Common myeloid progenitor, CD34-positive (primary cell): Measurements from ENCODE around the gene SHROOM4.

Experiments
- CTCF ChIA-PET: fragments of 350-600 bp; sonication (Branson Sonifier 250); formaldehyde crosslinking; loops from one replicate; lab custom pipeline; 2021; ENCODE audit warnings: antibody characterized with exemption; lab: Charles Lee
- POLR2A ChIA-PET: fragments of 350-600 bp; sonication (Branson Sonifier 250); formaldehyde crosslinking; loops from one replicate; lab custom pipeline; 2021; ENCODE audit warnings: antibody characterized with exemption; lab: Charles Lee
- DNase-seq, 3 donors: peaks; one replicate each; pipeline versions ENCODE4 v3.0.0 to v3.0.0-alpha.2; 2013
- H3K27ac ChIP-seq, 2 experiments: 1 replicate in 1 of 2; 2 replicates in 1 of 2; pipeline ENCODE4 v1.7.0; 2013; ENCODE audit warnings: inconsistent platforms in 2 of 2, low read length in 2 of 2, mild to moderate bottlenecking in 2 of 2, low read depth in 1 of 2, moderate library complexity in 1 of 2; ENCODE audit not compliant: severe bottlenecking in 2 of 2, insufficient read depth in 1 of 2, poor library complexity in 1 of 2
- H3K27me3 ChIP-seq, 5 experiments: replicated peaks in 2 of 5; 1 replicate in 3 of 5; 2 replicates in 2 of 5; pipeline versions ENCODE4 v1.6.1 to v1.7.0; 2013; ENCODE audit warnings: low read length in 4 of 5, mild to moderate bottlenecking in 2 of 5, moderate library complexity in 2 of 5, inconsistent platforms in 1 of 5; ENCODE audit not compliant: insufficient read depth in 5 of 5, control insufficient read depth in 4 of 5
- H3K36me3 ChIP-seq, 4 experiments: 1 replicate in 2 of 4; 2 replicates in 2 of 4; pipeline versions ENCODE4 v1.6.1 to v1.7.0; 2013; ENCODE audit warnings: low read length in 3 of 4, control low read depth in 1 of 4, mild to moderate bottlenecking in 1 of 4; ENCODE audit not compliant: control insufficient read depth in 4 of 4, insufficient read depth in 4 of 4
- H3K4me1 ChIP-seq, 4 experiments: 1 replicate in 3 of 4; 2 replicates in 1 of 4; pipeline versions ENCODE4 v1.6.1 to v1.7.1; 2013; ENCODE audit warnings: low read length in 3 of 4, mild to moderate bottlenecking in 3 of 4, control low read depth in 1 of 4, inconsistent platforms in 1 of 4, moderate library complexity in 1 of 4; ENCODE audit not compliant: control insufficient read depth in 4 of 4, insufficient read depth in 4 of 4; ENCODE audit errors: control extremely low read depth in 1 of 4
- H3K4me3 ChIP-seq, 7 experiments: 1 replicate in 4 of 7; 2 replicates in 3 of 7; pipeline versions ENCODE4 v1.5.1 to v1.7.0; 2013; ENCODE audit warnings: mild to moderate bottlenecking in 7 of 7, low read length in 6 of 7, moderate library complexity in 6 of 7, inconsistent platforms in 2 of 7, low read depth in 2 of 7, control low read depth in 1 of 7; ENCODE audit not compliant: insufficient read depth in 4 of 7, control insufficient read depth in 1 of 7; ENCODE audit errors: extremely low read depth in 1 of 7
- H3K9me3 ChIP-seq, 5 experiments: 1 replicate in 4 of 5; 2 replicates in 1 of 5; pipeline versions ENCODE4 v1.6.1 to v1.7.1; 2013; ENCODE audit warnings: low read length in 4 of 5, mild to moderate bottlenecking in 2 of 5, inconsistent platforms in 1 of 5, low read depth in 1 of 5, moderate library complexity in 1 of 5; ENCODE audit not compliant: control insufficient read depth in 4 of 5, insufficient read depth in 2 of 5; ENCODE audit errors: control extremely low read depth in 1 of 5
- WGBS: methylation state at CpG from one replicate; pipeline ENCODE4 v1.1.5; 2013; ENCODE audit not compliant: insufficient coverage; 5-methylcytosine and 5-hydroxymethylcytosine counted together

Gene SHROOM4

DNA sequence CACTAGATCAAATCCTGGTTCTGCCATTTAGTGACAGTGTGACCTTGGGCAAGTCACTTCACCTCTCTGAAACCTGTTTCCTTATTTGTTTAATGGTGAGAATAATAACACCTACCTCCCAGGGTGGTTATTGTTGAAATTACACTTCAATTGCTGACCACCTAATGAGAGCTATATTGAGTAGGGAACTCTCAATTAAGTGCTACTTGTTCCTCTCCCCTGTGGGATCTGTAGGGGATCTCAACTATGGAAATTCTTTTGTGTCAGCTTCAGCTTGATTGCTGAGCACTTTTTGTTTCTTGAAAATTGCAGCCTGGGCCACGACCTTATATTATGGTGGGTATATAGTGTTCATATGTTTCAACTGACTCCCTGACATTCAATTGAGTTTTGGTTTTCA is 102.1 kb downstream of the SHROOM4 start:
- H3K9me3 ChIP-seq, result no peaks in the 10 kb centered on the region
- no CpG with 5 or more reads among the region's 1 CpG for WGBS
- CTCF ChIA-PET, result interaction anchor here (1.4 kb wide), 1 partner anchor 191 kb away, joined by 4 read pairs; no protein-coding TSS in a partner anchor
- H3K4me3 ChIP-seq, result no peak overlapping the region
- POLR2A ChIA-PET, result no interaction called here
- DNase-seq, result no peak
- no peak overlapping the region for H3K27ac ChIP-seq
- no peaks in the 10 kb centered on the region for H3K27me3 ChIP-seq
- peaks cover 0 to 2% (median 0%) of the 10 kb centered on the region in 4 experiments for H3K4me1 ChIP-seq
- no peaks in the 10 kb centered on the region for H3K36me3 ChIP-seq

DNA sequence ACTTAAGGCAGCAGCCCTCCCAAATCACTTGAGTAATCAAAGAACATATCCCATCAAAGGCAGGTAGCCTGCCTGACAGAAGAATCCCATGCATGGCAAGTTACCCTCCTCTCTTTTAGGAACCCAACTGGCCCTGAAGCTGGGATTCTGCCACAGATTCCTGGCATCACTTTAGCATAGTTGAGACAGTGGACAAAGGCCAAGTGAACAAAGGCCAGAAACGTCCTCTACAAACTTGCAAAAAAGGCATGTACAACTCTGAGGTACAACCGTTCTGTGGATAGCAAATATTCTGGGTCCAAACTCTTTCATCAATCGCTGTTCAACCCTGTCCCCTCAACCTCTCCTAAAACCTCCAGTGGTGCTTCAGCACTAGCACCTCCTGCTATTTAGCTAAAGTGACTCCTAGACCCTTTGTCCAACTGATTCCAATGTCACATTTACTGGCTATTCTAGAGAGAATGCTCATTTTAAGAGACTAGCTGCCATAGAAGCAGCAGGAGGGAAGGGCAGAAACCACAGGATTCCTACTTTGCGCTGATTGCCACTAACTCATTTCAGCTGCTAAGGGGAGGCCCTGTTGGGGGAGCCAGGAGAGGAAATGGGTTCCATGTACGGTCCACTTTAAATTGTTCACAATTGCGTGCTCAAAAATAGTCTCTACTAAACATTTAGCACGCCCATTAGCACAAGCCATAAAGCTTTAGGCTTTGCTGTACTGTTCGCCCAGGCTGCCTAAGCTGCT is 105.9 kb downstream of the SHROOM4 start:
- peaks cover 0 to 5% (median 0%) of the 10 kb centered on the region in 5 experiments for H3K27me3 ChIP-seq
- CTCF ChIA-PET, result no interaction called here

DNA sequence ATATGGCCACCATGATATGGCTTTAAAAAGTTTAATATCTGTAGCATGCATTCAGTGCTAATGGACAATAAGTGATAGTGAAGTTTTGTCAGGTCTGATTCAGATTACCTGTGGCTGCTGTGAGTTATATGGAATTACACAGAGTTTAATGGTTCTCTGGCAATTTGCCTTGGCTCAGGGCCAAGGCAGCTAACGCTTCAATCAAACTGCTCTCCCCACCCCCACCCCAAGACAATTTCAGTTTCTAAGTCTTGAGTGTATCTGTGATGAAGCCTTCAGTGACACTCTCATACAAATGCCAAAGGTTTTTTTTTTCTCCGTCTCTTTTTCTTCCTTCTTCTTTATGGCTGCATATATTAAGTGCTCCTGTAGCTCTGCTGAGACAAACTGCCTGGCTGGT is 106.6 kb downstream of the SHROOM4 start:
- Histone ChIP-seq H3K36me3 (no peaks in the 10 kb centered on the region), H3K27ac (no peak overlapping the region), H3K4me3 (no peak overlapping the region), H3K9me3 (no peaks in the 10 kb centered on the region), H3K27me3 (peaks cover 0 to 5% (median 0%) of the 10 kb centered on the region in 5 experiments), H3K4me1 (peaks cover 0 to 2% (median 0%) of the 10 kb centered on the region in 4 experiments)
- no CpG with 5 or more reads among the region's 2 CpGs for WGBS
- POLR2A ChIA-PET, result no interaction called here
- DNase-seq, result no peak
- CTCF ChIA-PET, result no interaction called here

More for the DNA sequence above, 105.9 kb downstream of the SHROOM4 start:
- Histone ChIP-seq H3K4me1 (peaks cover 0 to 2% (median 0%) of the 10 kb centered on the region in 4 experiments), H3K4me3 (no peak overlapping the region), H3K9me3 (no peaks in the 10 kb centered on the region), H3K36me3 (no peaks in the 10 kb centered on the region), H3K27ac (no peak overlapping the region)
- POLR2A ChIA-PET, result no interaction called here
- no peak for DNase-seq
- 61% methylated on average over 8 of the region's 8 CpGs for WGBS

DNA sequence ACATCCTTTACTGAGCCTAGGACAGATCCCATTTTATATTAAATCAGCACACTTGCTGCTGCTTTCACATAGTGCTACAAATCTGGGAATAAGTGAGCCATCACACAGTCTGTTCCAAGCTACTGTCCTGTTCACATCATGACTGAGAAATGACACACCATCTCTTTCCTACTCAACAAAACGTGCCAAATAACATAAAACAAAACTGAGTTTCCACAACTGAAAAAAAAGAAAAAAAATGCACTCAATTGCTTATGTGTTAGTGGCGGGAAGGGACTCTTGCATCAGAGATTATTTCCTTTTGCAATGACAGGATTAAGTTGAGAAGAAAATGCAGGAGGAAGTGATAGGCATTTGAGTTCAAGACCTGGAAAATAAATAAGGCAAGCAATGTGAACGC is 109.0 kb downstream of the SHROOM4 start:
- ChIA-PET POLR2A (no interaction called here), CTCF (interaction anchor here (1.1 kb wide), 1 partner anchor 284 kb away, joined by 3 read pairs; no protein-coding TSS in a partner anchor)
- peaks cover 0 to 5% (median 0%) of the 10 kb centered on the region in 5 experiments for H3K27me3 ChIP-seq
- no peaks in the 10 kb centered on the region for H3K9me3 ChIP-seq
- H3K4me1 ChIP-seq, result peaks cover 0 to 2% (median 0%) of the 10 kb centered on the region in 4 experiments
- no peak overlapping the region for H3K4me3 ChIP-seq
- H3K27ac ChIP-seq, result no peak overlapping the region
- 71% methylated on average over 1 of the region's 3 CpGs for WGBS
- DNase-seq, result no peak
- no peaks in the 10 kb centered on the region for H3K36me3 ChIP-seq

DNA sequence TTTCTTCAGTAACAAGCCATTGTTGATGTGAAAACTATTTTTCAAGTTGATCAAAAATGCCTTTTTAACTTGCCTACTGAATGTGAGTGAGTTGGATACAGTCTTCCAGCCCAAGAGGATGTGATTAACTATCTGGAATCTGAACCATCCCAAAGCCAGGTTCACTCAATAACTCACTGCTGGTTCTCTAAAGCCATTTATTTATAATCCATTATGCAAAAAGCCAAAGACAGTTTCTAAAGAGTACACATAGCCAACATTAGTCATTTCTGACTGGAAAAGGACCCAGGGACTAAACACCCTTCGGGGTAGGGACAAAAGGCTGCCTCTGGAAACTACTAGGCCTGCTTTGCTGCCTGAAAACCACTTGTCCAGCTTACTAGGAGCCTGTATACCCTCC is 109.6 kb downstream of the SHROOM4 start:
- 40% methylated on average over 1 of the region's 1 CpG for WGBS
- peaks cover 0 to 2% (median 0%) of the 10 kb centered on the region in 4 experiments for H3K4me1 ChIP-seq
- no peak overlapping the region for H3K4me3 ChIP-seq
- H3K27me3 ChIP-seq, result peaks cover 0 to 5% (median 0%) of the 10 kb centered on the region in 5 experiments
- no peak for DNase-seq
- no peak overlapping the region for H3K27ac ChIP-seq
- no peaks in the 10 kb centered on the region for H3K36me3 ChIP-seq
- H3K9me3 ChIP-seq, result no peaks in the 10 kb centered on the region
- ChIA-PET POLR2A (no interaction called here), CTCF (interaction anchor here (1.1 kb wide), 1 partner anchor 285 kb away, joined by 3 read pairs; no protein-coding TSS in a partner anchor)

DNA sequence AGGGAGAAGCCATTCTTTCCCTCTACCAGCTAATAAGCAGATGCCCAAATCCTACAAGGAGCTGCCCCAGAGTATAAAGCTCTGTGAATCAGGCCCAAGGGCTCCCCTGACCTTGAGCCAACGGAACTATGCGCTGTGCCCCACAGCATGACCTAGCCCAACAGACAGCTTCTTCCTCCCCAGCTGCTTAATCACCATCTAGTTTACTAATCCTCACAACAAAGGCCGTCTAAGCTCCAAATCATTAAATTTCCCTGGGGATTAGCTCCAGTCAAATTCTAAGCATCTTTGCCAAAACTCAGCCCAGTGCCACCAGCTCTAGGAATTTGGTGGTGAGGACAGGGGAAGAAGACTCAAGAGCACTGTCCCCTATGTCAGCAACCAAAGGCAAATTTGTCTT is 113.1 kb downstream of the SHROOM4 start:
- Histone ChIP-seq H3K4me1 (no peaks in the 10 kb centered on the region), H3K27ac (no peak overlapping the region), H3K4me3 (no peak overlapping the region), H3K9me3 (no peaks in the 10 kb centered on the region), H3K36me3 (no peaks in the 10 kb centered on the region), H3K27me3 (peaks cover 0 to 7% (median 0%) of the 10 kb centered on the region in 5 experiments)
- POLR2A ChIA-PET, result no interaction called here
- CTCF ChIA-PET, result interaction anchor here (2.0 kb wide), 1 partner anchor 9 kb away, joined by 7 read pairs; no protein-coding TSS in a partner anchor
- no peak for DNase-seq
- 45% methylated on average over 2 of the region's 3 CpGs for WGBS

DNA sequence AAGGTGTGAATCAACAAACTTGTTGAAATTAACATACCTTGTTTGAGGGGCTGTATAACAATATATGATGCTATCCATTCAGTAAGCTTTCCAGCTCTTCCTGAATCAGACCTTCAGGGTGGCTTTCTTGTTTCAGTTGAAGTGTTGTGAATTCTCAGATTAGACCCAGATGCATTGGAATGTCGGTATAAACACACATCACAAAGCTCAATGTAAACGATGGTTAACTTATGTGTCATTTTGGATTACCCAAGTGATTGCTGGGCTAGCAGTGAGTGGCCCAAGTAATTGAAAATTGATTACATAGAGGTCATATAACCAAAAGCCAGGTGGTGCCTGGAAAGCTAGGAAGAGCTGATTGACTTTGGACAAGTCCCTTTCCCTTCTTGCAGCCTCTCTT is 115.0 kb downstream of the SHROOM4 start:
- DNase-seq, result no peak
- 71% methylated on average over 1 of the region's 2 CpGs for WGBS

More for the DNA sequence above, 115.0 kb downstream of the SHROOM4 start:
- ChIA-PET POLR2A (no interaction called here), CTCF (no interaction called here)
- Histone ChIP-seq H3K27me3 (peaks cover 0 to 6% (median 0%) of the 10 kb centered on the region in 5 experiments), H3K9me3 (no peaks in the 10 kb centered on the region), H3K4me1 (no peaks in the 10 kb centered on the region), H3K36me3 (no peaks in the 10 kb centered on the region), H3K4me3 (no peak overlapping the region), H3K27ac (no peak overlapping the region)
